Activated naive CD8-positive, alpha-beta T cell treated with anti-CD3 and anti-CD28 coated beads, Interleukin-2, amount 50 U/mL, for 24 hours (primary cell): Measurements from ENCODE around the gene RABGAP1L.
"Not testable (repeated sequence)": the region's sequence is repeated elsewhere in the genome, so short reads cannot be mapped to it uniquely, and the experiment has no call there.

Experiments
- ATAC-seq: fragments of 150-1000 bp; cut with Tn5 transposase; one replicate; pipeline ENCODE4 v1.10.0; 2021
- DNase-seq: peaks from one replicate; pipeline ENCODE4 v3.0.0; 2021
- H3K27ac Mint-ChIP-seq: one replicate; pipeline ENCODE4 v1.8.0; 2021; ENCODE audit warnings: mild to moderate bottlenecking, mixed read lengths
- H3K27me3 Mint-ChIP-seq: one replicate; pipeline ENCODE4 v1.8.0; 2021; ENCODE audit warnings: mixed read lengths
- H3K36me3 Mint-ChIP-seq: one replicate; pipeline ENCODE4 v1.8.0; 2021; ENCODE audit warnings: low read depth, mixed read lengths
- H3K4me1 Mint-ChIP-seq: one replicate; pipeline ENCODE4 v1.8.0; 2021; ENCODE audit warnings: mixed read lengths
- H3K4me3 Mint-ChIP-seq: one replicate; pipeline ENCODE4 v1.8.0; 2021; ENCODE audit warnings: mild to moderate bottlenecking, moderate library complexity, mixed read lengths
- H3K9me3 Mint-ChIP-seq: one replicate; pipeline ENCODE4 v1.8.0; 2021; ENCODE audit warnings: mixed read lengths

The RABGAP1L gene

DNA sequence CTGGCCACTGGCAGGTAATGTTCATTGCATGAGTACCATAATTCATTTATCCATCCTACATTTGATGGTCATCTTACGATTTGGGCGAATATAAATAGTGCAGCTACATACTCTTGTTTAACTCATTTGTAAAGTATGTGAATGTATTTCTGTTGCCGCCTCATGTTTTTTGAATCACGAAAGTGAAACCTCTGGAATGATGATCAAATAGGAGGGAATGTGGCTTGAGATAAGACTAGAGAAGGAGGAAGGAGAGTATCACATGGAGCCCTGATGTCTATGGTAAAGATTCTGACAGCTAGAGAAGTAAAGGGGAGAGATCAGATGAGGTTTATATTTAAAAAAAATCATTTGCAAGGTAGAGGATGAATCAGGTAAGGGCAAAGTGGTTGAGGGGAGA is 855.9 kb downstream of the RABGAP1L start:
- H3K27me3 Mint-ChIP-seq, result no peaks in the 10 kb centered on the region
- ATAC-seq (no peak), DNase-seq (no peak)
- no peaks in the 10 kb centered on the region for H3K9me3 Mint-ChIP-seq
- peak overlapping the region; percentile 44 for H3K27ac Mint-ChIP-seq
- peaks cover 6% of the 10 kb centered on the region for H3K4me1 Mint-ChIP-seq
- H3K36me3 Mint-ChIP-seq, result peaks cover 50% of the 10 kb centered on the region
- no peak overlapping the region for H3K4me3 Mint-ChIP-seq

- peaks cover 2% of the 10 kb centered on the region for H3K9me3 Mint-ChIP-seq
- no peak overlapping the region for H3K27ac Mint-ChIP-seq
- DNase-seq (no peak), ATAC-seq (no peak)
- peaks cover 31% of the 10 kb centered on the region for H3K4me1 Mint-ChIP-seq
- no peaks in the 10 kb centered on the region for H3K27me3 Mint-ChIP-seq
- peaks cover 23% of the 10 kb centered on the region for H3K36me3 Mint-ChIP-seq
- no peak overlapping the region for H3K4me3 Mint-ChIP-seq
Observed at GRCh38 chr1:175019524-175019923, 860.2 kb downstream of the RABGAP1L start.

- Mint-ChIP-seq H3K27ac (peak within 1 kb of the TSS; percentile 92), H3K4me3 (peak within 1 kb of the TSS; percentile 91), H3K9me3 (peaks cover 6% of the 10 kb centered on the region), H3K4me1 (peaks cover 27% of the 10 kb centered on the region), H3K36me3 (peaks cover 6% of the 10 kb centered on the region), H3K27me3 (no peaks in the 10 kb centered on the region)
- DNase-seq, result peak; percentile 98
- peak; percentile 91 for ATAC-seq
Observed at GRCh38 chr1:175023043-175023921, 864.0 kb downstream of the RABGAP1L start, which contains the start of gene MRPS14. TSS of gene MRPS14 (minus strand) at chr1:175023425. CDS start at chr1:175023408, 17 bp downstream.

DNA sequence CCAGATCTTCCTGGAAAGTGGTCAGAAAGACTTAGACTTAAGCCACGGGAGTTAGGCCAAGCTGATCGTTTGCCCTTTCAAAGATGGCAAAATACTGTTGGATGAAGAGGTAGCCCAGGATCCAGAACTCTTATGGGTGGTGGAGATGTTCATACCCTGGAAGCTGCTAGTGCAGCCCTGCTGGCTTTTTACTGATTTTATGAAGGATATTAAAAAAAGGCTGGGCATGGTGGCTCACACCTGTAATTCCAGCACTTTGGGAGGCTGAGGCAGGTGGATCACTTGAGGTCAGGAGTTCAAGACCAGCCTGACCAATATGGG is 864.6 kb downstream of the RABGAP1L start:
- H3K4me3 Mint-ChIP-seq, result peak overlapping the region; percentile 91
- H3K36me3 Mint-ChIP-seq, DNase-seq, H3K27me3 Mint-ChIP-seq, ATAC-seq, H3K9me3 Mint-ChIP-seq: not testable (repeated sequence)
- peak overlapping the region; percentile 92 for H3K27ac Mint-ChIP-seq
- peaks cover 26% of the 10 kb centered on the region for H3K4me1 Mint-ChIP-seq

- ATAC-seq (no peak), DNase-seq (no peak)
- H3K9me3 Mint-ChIP-seq, result peaks cover 6% of the 10 kb centered on the region
- peak overlapping the region; percentile 48 for H3K4me3 Mint-ChIP-seq
- H3K27ac Mint-ChIP-seq, result peak overlapping the region; percentile 92
- peaks cover 31% of the 10 kb centered on the region for H3K4me1 Mint-ChIP-seq
- H3K36me3 Mint-ChIP-seq, result peaks cover 5% of the 10 kb centered on the region
- H3K27me3 Mint-ChIP-seq, result no peaks in the 10 kb centered on the region
Observed at GRCh38 chr1:175024773-175025172, 865.5 kb downstream of the RABGAP1L start.

- H3K9me3 Mint-ChIP-seq, result no peaks in the 10 kb centered on the region
- no peak overlapping the region for H3K4me3 Mint-ChIP-seq
- no peak overlapping the region for H3K27ac Mint-ChIP-seq
- H3K4me1 Mint-ChIP-seq, result peaks cover 9% of the 10 kb centered on the region
- no peaks in the 10 kb centered on the region for H3K36me3 Mint-ChIP-seq
- ATAC-seq, result no peak
- no peak for DNase-seq
- H3K27me3 Mint-ChIP-seq, result no peaks in the 10 kb centered on the region
Observed at GRCh38 chr1:175033953-175034352, 874.6 kb downstream of the RABGAP1L start.

DNA sequence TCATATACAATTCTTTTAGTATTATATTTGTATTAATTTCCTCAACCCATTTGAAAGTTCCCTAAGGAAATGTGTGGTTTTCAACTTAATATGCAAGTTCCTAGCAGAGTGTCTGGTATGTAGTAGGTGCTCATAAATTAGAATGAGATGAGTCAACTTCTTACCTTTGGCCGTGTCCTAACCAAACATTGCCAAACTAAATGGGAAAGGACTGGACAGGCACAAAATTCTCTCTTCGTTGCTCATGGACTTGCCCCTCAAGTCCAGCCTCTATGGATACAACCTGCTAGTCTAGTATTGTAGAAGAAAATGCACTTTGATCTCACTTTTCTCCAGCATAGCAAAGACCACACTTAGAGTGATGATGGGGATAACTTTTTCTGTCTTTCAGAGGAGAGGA is 875.5 kb downstream of the RABGAP1L start:
- Mint-ChIP-seq H3K4me3 (no peak overlapping the region), H3K27ac (no peak overlapping the region), H3K9me3 (no peaks in the 10 kb centered on the region), H3K36me3 (no peaks in the 10 kb centered on the region), H3K4me1 (peaks cover 2% of the 10 kb centered on the region), H3K27me3 (no peaks in the 10 kb centered on the region)
- ATAC-seq (no peak), DNase-seq (no peak)

GRCh38 chr1:175035865-175036264 is 876.5 kb downstream of the RABGAP1L start:
- ATAC-seq (no peak), DNase-seq (no peak)
- Mint-ChIP-seq H3K27me3 (no peaks in the 10 kb centered on the region), H3K36me3 (no peaks in the 10 kb centered on the region), H3K4me3 (no peak overlapping the region), H3K9me3 (no peaks in the 10 kb centered on the region), H3K27ac (no peak overlapping the region), H3K4me1 (peaks cover 2% of the 10 kb centered on the region)

DNA sequence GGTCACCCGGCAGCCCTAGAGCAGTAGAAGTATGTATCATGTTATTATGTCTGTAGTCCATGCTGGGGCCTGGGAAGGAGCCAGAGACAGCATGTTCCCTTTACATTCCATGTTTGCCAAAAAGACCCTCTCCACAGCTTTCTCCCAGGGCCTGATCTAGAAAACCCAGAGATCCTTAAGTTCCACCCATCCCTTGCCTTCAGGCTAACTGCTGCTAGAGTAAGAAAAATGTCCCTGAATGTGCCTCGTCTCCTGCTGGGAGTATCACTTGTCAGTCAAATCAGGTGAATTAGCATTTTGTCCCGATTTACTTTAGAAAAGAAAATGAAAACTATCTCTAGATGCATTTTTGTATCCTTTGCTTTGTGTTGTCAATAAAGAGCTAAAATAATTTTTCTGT is 877.2 kb downstream of the RABGAP1L start:
- Mint-ChIP-seq H3K36me3 (no peaks in the 10 kb centered on the region), H3K4me1 (peaks cover 2% of the 10 kb centered on the region), H3K9me3 (no peaks in the 10 kb centered on the region), H3K27me3 (no peaks in the 10 kb centered on the region), H3K27ac (no peak overlapping the region), H3K4me3 (no peak overlapping the region)
- DNase-seq (no peak), ATAC-seq (no peak)

- Mint-ChIP-seq H3K4me3 (no peak overlapping the region), H3K27me3 (no peaks in the 10 kb centered on the region), H3K9me3 (no peaks in the 10 kb centered on the region), H3K4me1 (peaks cover 2% of the 10 kb centered on the region), H3K36me3 (no peaks in the 10 kb centered on the region), H3K27ac (no peak overlapping the region)
- no peak for DNase-seq
- ATAC-seq, result no peak
Observed at GRCh38 chr1:175037416-175037815, 878.1 kb downstream of the RABGAP1L start.

DNA sequence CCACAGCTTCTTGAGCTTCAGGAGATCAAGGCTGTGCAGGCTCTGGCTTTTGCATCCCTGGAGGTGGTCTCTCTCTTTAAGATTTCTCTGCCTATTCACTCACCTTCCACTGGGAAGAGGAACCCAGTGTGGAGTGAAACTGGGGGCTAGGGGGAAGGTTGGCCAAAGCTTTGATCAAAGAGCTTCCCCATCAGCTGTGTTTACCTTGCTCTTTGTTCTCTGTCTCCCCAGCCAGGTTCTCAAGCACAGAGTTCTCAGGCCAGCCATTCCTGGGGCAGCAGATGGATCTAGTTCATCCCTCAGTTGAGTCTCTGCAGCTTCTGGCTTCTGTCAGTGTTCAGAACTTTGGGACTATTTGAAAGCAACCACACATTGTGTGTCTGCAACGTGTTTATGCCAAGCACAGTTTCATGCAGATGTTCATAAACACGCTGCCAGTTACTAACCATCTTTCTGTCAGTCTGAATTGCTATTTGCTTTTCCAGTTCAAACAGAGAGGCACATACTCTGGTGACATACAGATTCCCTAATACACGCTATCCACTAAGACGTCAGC is 881.1 kb downstream of the RABGAP1L start:
- Mint-ChIP-seq H3K36me3 (no peaks in the 10 kb centered on the region), H3K4me1 (peaks cover 2% of the 10 kb centered on the region), H3K9me3 (no peaks in the 10 kb centered on the region), H3K27ac (no peak overlapping the region), H3K4me3 (no peak overlapping the region), H3K27me3 (no peaks in the 10 kb centered on the region)
- DNase-seq (no peak), ATAC-seq (no peak)

GRCh38 chr1:175042650-175043049 is 883.3 kb downstream of the RABGAP1L start:
- Mint-ChIP-seq H3K4me3 (no peak overlapping the region), H3K36me3 (no peaks in the 10 kb centered on the region), H3K27ac (no peak overlapping the region), H3K27me3 (peaks cover under 1% of the 10 kb centered on the region), H3K4me1 (peaks cover 2% of the 10 kb centered on the region), H3K9me3 (no peaks in the 10 kb centered on the region)
- DNase-seq (no peak), ATAC-seq (no peak)

GRCh38 chr1:175043824-175044223 is 884.5 kb downstream of the RABGAP1L start:
- H3K4me1 Mint-ChIP-seq, result no peaks in the 10 kb centered on the region
- no peak for ATAC-seq
- peaks cover 4% of the 10 kb centered on the region for H3K27me3 Mint-ChIP-seq
- no peak overlapping the region for H3K27ac Mint-ChIP-seq
- H3K4me3 Mint-ChIP-seq, result no peak overlapping the region
- H3K9me3 Mint-ChIP-seq, result no peaks in the 10 kb centered on the region
- no peaks in the 10 kb centered on the region for H3K36me3 Mint-ChIP-seq
- DNase-seq, result no peak

- H3K4me1 Mint-ChIP-seq, ATAC-seq, DNase-seq, H3K4me3 Mint-ChIP-seq, H3K36me3 Mint-ChIP-seq, H3K27ac Mint-ChIP-seq, H3K9me3 Mint-ChIP-seq: not testable (repeated sequence)
- H3K27me3 Mint-ChIP-seq, result peaks cover 10% of the 10 kb centered on the region
Observed at GRCh38 chr1:175044591-175044990, 885.3 kb downstream of the RABGAP1L start.
